Raji (cell line): ENCODE measurements around the gene RNF152.

Experiments
- POLR2A ChIP-seq: IDR thresholded peaks from 2 replicates; pipeline ENCODE4 v1.6.1; 2011; ENCODE audit warnings: low read depth, low read length, control low read depth; ENCODE audit not compliant: insufficient read depth

RNF152 gene

GRCh38 chr18:61761875-61762274, 130.9 kb downstream of the RNF152 start:
- TF ChIP-seq POLR2A: no peak
